D721Med (cell line): Measurements from ENCODE around the gene SPSB4.

Experiments
- DNase-seq: peaks from one replicate; pipeline ENCODE4 v3.0.0; 2011; ENCODE audit warnings: low spot score; ENCODE audit not compliant: insufficient read length
- FAIRE-seq: peaks from 2 replicates; lab custom pipeline; 2011; peaks lifted over from hg19 to GRCh38; lab: Jason Lieb, UNC
- CTCF ChIP-seq: IDR thresholded peaks from 2 replicates; pipeline ENCODE4 v1.5.1; 2012; ENCODE audit warnings: mild to moderate bottlenecking, control low read depth; ENCODE audit not compliant: insufficient read depth; ENCODE audit errors: missing control alignments

Gene SPSB4

GRCh38 chr3:141178026-141178425, 126.9 kb downstream of the SPSB4 start:
- TF ChIP-seq CTCF: no peak
- no peak for DNase-seq
- no peak for FAIRE-seq

GRCh38 chr3:141178551-141178950, 127.4 kb downstream of the SPSB4 start:
- DNase-seq: no peak
- no peak for FAIRE-seq
- no peak for TF ChIP-seq CTCF

GRCh38 chr3:141179983-141180382, 128.8 kb downstream of the SPSB4 start:
- DNase-seq (no peak), FAIRE-seq (no peak)
- TF ChIP-seq CTCF: no peak

GRCh38 chr3:141181196-141181595, 130.0 kb downstream of the SPSB4 start:
- FAIRE-seq (no peak), DNase-seq (no peak)
- no peak for TF ChIP-seq CTCF

- FAIRE-seq (no peak), DNase-seq (no peak)
- no peak for TF ChIP-seq CTCF
Measured at GRCh38 chr3:141181819-141182218, 130.7 kb downstream of the SPSB4 start.

GRCh38 chr3:141183606-141184005, 132.5 kb downstream of the SPSB4 start:
- no peak for DNase-seq
- no peak for TF ChIP-seq CTCF
- FAIRE-seq: no peak

GRCh38 chr3:141184430-141184829, 133.3 kb downstream of the SPSB4 start:
- TF ChIP-seq CTCF: no peak
- DNase-seq: no peak
- FAIRE-seq: no peak
